Erythroblast (primary cell): ENCODE data around the gene TACC3.

Experiments used
- GATA1 ChIP-seq: IDR thresholded peaks from 2 replicates; pipeline ENCODE4 v1.6.1; 2011; ENCODE audit warnings: low read depth, mild to moderate bottlenecking, control low read depth, low read length, moderate library complexity
- POLR2A ChIP-seq: IDR thresholded peaks from 2 replicates; pipeline ENCODE4 v1.6.1; 2011; ENCODE audit warnings: mild to moderate bottlenecking, low read length

- TF ChIP-seq POLR2A (no peak), GATA1 (no peak)
Measured at GRCh38 chr4:1703867-1704266, 17.5 kb upstream of the TACC3 start.
